ENCODE results near the gene MAPRE2. TPM values are rescaled to one million over a fixed set of nuclear protein-coding genes. Genes with fewer than 3 reads are reported as not detected.

The MAPRE2 gene
- total RNA-seq, 1 experiment from 2014 or later: 9.1 TPM

GRCh38 chr18:35041815-35042387 is 688 bp downstream of the MAPRE2 start:
- TF ChIP-seq, protein P1, sequence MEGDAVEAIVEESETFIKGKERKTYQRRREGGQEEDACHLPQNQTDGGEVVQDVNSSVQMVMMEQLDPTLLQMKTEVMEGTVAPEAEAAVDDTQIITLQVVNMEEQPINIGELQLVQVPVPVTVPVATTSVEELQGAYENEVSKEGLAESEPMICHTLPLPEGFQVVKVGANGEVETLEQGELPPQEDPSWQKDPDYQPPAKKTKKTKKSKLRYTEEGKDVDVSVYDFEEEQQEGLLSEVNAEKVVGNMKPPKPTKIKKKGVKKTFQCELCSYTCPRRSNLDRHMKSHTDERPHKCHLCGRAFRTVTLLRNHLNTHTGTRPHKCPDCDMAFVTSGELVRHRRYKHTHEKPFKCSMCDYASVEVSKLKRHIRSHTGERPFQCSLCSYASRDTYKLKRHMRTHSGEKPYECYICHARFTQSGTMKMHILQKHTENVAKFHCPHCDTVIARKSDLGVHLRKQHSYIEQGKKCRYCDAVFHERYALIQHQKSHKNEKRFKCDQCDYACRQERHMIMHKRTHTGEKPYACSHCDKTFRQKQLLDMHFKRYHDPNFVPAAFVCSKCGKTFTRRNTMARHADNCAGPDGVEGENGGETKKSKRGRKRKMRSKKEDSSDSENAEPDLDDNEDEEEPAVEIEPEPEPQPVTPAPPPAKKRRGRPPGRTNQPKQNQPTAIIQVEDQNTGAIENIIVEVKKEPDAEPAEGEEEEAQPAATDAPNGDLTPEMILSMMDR (conservative IDR thresholded peaks at IDR 0.05): no peak
- no peak for TF ChIP-seq EZH2 (IDR thresholded peaks at IDR 0.05; ENCODE audit: low read depth)
- peak overlapping the region; percentile 97 for H2AFZ ChIP-seq
- H3K4me3 ChIP-seq: peak overlapping the region; percentile 76
- ChIA-PET POLR2A (ENCODE audit: unreplicated experiment) (interaction anchor here (0.6 kb wide), 1 partner anchor 293 kb away, joined by 3 read pairs; no protein-coding TSS in a partner anchor), CTCF (no interaction called here)
- intact Hi-C loops (cut with micrococcal nuclease; ENCODE audit: unreplicated experiment): no loop called here
- peak overlapping the region; percentile 95 for H3K4me2 ChIP-seq
- no peaks in the 10 kb centered on the region for H3K79me2 ChIP-seq (ENCODE audit: low read depth)
- H3K9me3 ChIP-seq (ENCODE audit: insufficient read depth, low read depth): no peaks in the 10 kb centered on the region
- no peak overlapping the region for H3K27ac ChIP-seq
- peaks cover 15% of the 10 kb centered on the region for H3F3A ChIP-seq (ENCODE audit: insufficient read depth, low read depth)
- H3K4me1 ChIP-seq (replicated peaks; ENCODE audit: insufficient read depth): peaks cover 15% of the 10 kb centered on the region
- no peaks in the 10 kb centered on the region for H3K36me3 ChIP-seq (ENCODE audit: low read depth)
- no peaks in the 10 kb centered on the region for H3K27me3 ChIP-seq (ENCODE audit: insufficient read depth, low read depth)
- H4K20me1 ChIP-seq (ENCODE audit: insufficient read depth): no peaks in the 10 kb centered on the region
- DNase-seq: no peak
- TSS peak; percentile 70 for BruUV-seq (replicated peaks)
- no peaks in the 10 kb centered on the region for H3K9me2 ChIP-seq (ENCODE audit: insufficient read depth)

- no TSS peak for BruUV-seq (replicated peaks)
- no peak overlapping the region for H3K27ac ChIP-seq
- H3K4me1 ChIP-seq (replicated peaks; ENCODE audit: insufficient read depth): peaks cover 15% of the 10 kb centered on the region
- H3K4me3 ChIP-seq: peak overlapping the region; percentile 76; the same call in 1 of the 2 replicates
- no peak for DNase-seq
- H4K20me1 ChIP-seq (ENCODE audit: insufficient read depth): no peaks in the 10 kb centered on the region
- ChIA-PET POLR2A (ENCODE audit: unreplicated experiment) (no interaction called here), CTCF (no interaction called here)
- peaks cover 15% of the 10 kb centered on the region for H3F3A ChIP-seq (ENCODE audit: insufficient read depth, low read depth)
- no peaks in the 10 kb centered on the region for H3K9me2 ChIP-seq (ENCODE audit: insufficient read depth)
- H2AFZ ChIP-seq: peak overlapping the region; percentile 97; the same call in 1 of the 2 replicates
- no peaks in the 10 kb centered on the region for H3K9me3 ChIP-seq (ENCODE audit: insufficient read depth, low read depth)
- intact Hi-C loops (cut with micrococcal nuclease; ENCODE audit: unreplicated experiment): no loop called here
- peak overlapping the region; percentile 95 for H3K4me2 ChIP-seq
- no peaks in the 10 kb centered on the region for H3K27me3 ChIP-seq (ENCODE audit: insufficient read depth, low read depth)
- no peaks in the 10 kb centered on the region for H3K36me3 ChIP-seq (ENCODE audit: low read depth)
- no peak for TF ChIP-seq EZH2 (IDR thresholded peaks at IDR 0.05; ENCODE audit: low read depth)
- TF ChIP-seq, protein P1 (conservative IDR thresholded peaks at IDR 0.05): no peak
- no peaks in the 10 kb centered on the region for H3K79me2 ChIP-seq (ENCODE audit: low read depth)
These were observed 1.3 kb downstream of the MAPRE2 start for GRCh38 chr18:35042389-35043071.

DNA sequence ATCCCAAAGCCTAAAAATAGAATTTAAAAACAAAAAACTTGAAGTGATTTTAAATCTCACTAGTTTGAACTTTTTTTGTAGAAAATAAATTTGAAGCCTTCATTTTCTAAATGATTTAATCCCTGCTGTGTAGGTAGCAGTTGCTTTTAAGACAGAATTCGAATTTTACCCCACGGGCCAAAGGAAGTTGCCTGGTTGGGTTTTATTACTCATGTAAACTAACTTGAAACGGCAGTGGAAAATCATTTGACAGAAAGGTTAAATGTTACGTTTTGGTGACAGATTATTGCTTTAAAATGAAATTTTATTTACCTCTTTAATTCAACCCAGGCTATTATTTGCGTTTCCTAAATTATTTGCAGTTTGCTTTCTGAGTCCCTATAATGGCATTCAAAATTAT is 2.0 kb downstream of the MAPRE2 start:
- Histone ChIP-seq H3K4me3 (no peak overlapping the region), H3K4me2 (no peak overlapping the region), H3K4me1 (replicated peaks; ENCODE audit: insufficient read depth) (peaks cover 15% of the 10 kb centered on the region), H4K20me1 (ENCODE audit: insufficient read depth) (no peaks in the 10 kb centered on the region), H3K27me3 (ENCODE audit: insufficient read depth, low read depth) (no peaks in the 10 kb centered on the region), H3K36me3 (ENCODE audit: low read depth) (no peaks in the 10 kb centered on the region), H2AFZ (no peak overlapping the region), H3K27ac (no peak overlapping the region), H3K9me2 (ENCODE audit: insufficient read depth) (no peaks in the 10 kb centered on the region), H3K9me3 (ENCODE audit: insufficient read depth, low read depth) (no peaks in the 10 kb centered on the region), H3F3A (ENCODE audit: insufficient read depth, low read depth) (peaks cover 15% of the 10 kb centered on the region), H3K79me2 (ENCODE audit: low read depth) (no peaks in the 10 kb centered on the region)
- BruUV-seq (replicated peaks): no TSS peak
- TF ChIP-seq EZH2 (IDR thresholded peaks at IDR 0.05; ENCODE audit: low read depth): no peak
- TF ChIP-seq, protein P1 (conservative IDR thresholded peaks at IDR 0.05): no peak
- POLR2A ChIA-PET (ENCODE audit: unreplicated experiment): no interaction called here
- CTCF ChIA-PET: no interaction called here
- intact Hi-C loops (cut with micrococcal nuclease; ENCODE audit: unreplicated experiment): no loop called here
- no peak for DNase-seq

Measured in PC-9 (cell line).